Stimulated activated CD8-positive, alpha-beta memory T cell treated with anti-CD3 and anti-CD28 coated beads, Interleukin-12 subunit alpha, Interleukin-12 subunit beta, amount 100 ng/mL, for 24 hours (primary cell): Measurements from ENCODE around the gene TMIE.

Experiments used
- DNase-seq: peaks from one replicate; pipeline ENCODE4 v3.0.0-alpha.2; 2020; ENCODE audit errors: extremely low read depth

TMIE gene

DNA sequence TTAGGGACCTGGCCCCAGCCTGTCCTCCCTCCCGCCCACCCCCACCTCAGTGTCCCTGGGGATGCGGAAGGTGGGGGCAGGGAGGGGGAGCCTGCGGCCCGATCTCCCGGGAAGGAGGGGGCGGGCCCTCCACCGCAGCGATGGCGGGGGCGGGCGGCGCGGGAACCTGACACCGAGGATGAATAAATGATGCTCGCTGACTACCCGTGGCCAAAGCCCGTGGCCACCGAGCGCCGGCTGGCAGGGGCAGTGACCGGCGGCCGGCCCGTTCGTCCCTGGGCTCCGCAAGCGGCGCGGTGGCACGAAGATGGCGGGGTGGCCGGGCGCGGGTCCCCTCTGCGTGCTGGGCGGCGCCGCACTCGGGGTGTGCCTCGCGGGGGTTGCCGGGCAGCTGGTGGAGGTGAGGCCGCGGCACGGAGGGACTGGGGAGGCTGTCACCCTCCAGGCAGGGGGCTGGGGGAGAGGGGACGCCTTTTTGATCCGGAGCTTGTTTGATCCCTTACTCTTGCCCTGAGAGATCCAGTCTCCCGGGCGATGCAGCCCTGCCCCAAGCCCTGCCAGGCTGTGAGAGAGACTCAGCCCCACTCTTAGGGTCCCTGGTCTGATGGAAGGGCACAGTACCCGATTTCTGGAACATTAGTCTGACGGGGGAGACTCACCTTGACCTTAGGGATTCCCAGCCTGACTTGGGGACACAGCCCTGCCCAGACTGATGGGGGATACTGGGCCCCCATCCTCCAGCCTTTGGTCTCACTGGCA, at the start of gene TMIE:
Gene TMIE, plus strand, starts transcription at position 212 of the 759 bp plus-strand sequence. Its CDS starts 96 bp downstream, at position 308.
- DNase-seq = no peak

DNA sequence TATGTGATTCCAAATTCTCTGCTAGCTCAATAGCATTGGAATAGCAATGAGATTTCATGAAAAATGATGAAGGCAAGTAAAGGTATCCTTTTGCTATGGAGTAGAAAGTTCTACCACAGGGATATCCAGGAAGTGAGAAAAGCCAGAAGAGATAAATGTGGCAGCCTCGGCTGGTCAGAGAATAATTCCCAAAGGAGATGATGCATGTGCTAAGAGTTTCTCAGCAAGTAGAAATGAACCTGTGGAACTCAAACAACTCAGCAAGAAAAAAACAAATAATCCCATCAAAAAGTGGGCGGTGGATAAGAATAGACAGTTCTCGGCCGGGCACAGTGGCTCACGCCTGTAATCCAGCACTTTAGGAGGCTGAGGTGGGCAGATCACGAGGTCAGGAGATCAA, 45.9 kb upstream of the TMIE start:
- no peak for DNase-seq

DNA sequence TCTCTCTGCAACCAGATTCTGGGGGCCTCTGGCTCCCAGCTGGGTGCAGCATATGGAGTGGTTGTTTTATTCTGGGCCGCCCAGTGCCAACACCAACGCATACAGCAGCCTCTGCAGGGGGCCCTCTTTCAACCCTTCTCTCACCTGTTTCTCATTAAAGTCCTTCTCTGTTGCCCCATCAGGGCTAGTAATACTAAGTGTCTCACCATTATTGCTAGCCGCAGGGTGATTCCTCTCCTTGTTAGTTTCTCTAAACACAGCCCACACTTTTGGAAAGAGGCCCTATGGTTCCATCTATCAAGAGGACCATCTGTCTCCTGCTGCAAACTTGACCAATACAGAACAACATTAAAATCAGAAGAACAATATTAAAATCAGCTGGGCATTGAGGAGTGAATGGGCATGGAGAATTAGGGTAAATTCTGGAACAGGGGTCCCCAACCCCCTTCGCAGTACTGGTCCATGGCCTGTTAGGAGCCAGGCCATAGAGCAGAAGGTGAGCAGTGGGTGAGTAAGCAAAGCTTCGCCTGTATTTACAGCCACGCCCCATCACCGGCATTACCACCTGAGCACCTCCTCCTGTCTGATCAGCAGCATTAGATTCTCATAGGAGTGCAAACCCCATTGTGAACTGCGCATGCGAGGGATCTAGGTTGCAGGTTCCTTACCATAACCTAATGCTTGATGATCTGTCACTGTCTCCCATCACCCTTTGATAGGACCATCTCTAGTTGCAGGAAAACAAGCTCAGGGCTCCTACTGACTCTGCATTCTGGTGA, 44.2 kb upstream of the TMIE start:
- DNase-seq = no peak

DNA sequence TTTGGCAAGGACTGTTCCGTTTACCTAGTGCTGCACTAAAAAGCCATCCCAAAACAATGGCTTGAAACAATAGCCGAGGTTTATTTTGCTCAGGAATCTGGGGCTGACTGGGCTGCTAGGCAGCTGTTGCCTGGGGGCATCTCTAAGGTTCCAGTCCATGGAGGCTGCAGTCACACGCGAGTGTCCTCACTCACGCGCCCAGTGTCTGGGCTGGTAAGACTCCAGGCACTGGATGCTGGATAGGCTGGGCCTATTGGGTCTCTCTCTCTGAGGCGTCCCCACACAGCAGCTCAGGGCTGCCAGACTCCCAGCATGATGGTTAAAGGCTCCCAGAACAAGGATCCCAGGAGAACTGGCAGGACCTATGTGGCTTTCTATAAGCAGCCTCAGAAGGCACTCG, 41.9 kb upstream of the TMIE start:
- no peak for DNase-seq

- DNase-seq = no peak
Observed at GRCh38 chr3:46660003-46660402, 41.2 kb upstream of the TMIE start.

GRCh38 chr3:46660543-46661523, 40.4 kb upstream of the TMIE start:
- no peak for DNase-seq

GRCh38 chr3:46661776-46662766, 39.1 kb upstream of the TMIE start:
- no peak for DNase-seq

DNA sequence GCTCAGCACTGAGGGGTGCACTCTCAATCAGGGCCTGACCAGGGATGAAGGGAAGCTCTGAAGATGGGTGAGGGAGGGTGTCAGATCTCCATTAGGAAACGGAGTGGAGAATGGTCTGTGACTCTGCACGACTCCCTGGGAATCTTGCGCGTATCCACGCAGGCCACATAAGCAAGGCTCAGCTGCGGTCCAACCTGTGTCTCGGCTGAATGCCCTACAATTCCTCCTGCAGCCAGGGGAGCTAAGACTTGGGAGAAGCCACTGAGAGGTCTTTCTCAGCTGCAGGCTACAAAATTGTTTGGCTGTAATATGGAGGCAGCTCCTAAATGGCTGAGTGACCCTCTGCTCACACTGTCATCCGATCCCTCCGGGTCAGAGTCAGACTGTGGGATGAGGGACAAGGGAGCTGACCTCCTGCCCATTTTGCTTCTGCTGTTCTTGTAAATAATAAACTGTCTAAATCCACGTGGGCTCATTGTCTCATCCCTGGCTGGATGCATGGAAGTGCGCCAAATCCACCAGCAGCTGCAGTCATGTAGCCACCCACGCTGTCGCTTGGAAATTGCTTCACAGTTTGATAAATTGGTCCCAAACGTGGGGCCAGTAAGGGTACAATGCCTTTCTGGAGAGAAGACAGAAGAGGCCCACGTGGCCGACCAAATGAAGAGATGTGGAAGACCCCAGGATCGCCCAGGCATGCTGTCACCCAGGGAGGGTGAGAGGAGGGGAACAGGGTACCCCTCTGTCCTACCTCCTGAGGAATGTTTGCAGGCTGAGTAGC, 38.2 kb upstream of the TMIE start:
- DNase-seq = no peak

- DNase-seq = no peak
Observed at GRCh38 chr3:46663591-46664135, 37.5 kb upstream of the TMIE start.

DNA sequence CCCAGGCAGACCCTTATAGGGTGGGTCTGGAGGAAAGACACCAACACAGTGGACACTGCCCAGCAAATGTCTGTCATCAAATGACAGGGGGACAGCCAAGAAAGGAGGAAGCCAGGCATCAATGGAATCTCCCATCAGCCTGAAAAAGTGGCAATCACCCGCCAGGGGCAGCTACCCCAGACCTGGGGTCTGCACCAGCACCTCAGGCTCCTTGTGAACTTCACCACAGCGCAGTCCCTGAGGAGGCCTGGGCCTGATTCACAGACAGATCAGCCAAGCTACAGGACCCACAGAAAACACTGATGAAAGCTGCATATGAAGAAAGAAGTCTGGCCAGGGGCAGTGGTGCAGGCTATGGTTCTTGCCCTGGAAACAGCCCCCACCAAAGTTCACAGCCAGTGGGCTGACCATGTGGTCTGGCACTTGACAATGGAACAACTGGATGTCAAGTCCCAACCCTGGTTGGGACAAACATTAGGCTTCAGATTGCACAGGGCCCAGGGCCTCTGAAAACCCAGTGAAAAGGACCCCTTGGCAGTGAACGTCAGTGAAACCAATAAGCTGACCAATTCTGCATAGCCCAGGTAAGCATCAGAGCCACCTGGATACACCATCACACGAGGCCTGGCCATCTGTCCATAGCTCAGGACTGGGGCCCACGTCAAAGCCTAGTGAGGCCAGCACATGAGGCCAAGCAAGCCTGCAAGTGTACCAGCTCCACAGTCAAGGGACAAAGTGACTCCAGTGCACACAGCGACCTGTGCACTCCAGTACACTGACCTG, 36.8 kb upstream of the TMIE start:
- no peak for DNase-seq

DNA sequence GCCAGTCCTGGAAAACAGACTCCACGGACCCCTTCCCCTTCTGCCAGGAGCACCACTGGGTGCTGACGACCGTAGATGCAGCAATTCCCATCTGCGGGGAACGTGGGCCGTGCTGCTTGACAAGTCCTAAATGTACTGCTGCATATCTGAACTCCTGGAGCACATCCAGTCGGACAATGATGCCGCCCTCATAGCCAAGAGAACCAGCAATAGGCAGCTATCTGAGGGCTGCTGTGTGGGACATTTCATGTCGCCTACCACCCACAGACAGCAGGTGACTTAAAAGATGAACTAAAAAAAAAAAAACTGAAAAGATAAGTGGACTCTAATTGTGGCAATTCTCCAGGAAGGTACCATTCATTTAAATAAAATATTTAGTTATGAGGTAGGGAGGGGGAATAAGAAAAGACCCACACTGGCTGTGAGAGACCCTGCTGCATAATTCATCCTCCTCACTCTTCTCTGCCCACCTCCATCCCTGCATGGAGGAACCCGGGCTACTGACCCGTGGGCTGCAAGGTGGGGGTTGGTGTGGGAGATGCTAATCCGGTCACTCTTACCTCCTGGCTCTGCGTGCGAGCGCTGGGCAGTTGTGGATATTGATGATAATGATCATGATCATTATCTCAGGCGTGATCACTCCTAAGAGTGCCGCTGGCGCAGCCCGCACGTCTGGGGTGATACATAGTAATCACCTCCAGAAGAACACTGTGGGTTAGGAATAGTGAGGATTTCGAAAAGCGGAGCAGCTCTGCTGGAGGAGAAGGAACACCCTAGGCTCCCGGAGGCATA, 36.0 kb upstream of the TMIE start:
- no peak for DNase-seq

DNA sequence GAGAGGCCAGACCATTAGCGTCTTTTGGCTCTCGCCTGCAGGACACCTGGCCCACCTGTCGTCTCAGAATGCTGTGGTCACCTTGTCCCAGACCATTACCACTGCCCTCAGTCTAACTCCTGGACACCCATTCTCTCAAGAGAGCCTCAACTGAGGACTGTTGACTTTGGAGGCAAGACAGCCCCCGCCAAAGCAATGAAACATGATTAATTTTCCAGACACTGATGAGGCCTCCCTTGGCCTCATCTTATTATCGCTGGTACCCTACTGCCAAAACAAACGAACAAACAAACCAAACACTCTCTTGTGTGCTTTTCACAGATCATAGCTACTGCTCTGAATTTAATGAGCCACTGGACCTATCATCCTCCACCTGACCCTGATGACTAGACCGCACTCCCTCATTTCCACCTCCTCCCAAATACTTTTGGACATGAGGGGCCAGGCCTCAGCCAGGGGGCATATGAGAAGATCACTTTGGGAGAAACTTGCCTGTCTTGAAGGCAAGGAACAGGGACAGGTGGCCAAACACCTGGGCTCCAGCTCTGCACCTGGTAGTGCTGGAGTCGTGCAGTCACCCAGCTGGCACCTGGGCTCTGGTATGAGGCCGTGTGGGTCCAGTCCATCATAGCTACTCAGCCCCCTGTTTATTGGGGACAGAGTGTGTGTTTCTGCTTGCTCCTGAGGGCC, 35.3 kb upstream of the TMIE start:
- DNase-seq = no peak

GRCh38 chr3:46666453-46666845, 34.7 kb upstream of the TMIE start:
- no peak for DNase-seq

DNA sequence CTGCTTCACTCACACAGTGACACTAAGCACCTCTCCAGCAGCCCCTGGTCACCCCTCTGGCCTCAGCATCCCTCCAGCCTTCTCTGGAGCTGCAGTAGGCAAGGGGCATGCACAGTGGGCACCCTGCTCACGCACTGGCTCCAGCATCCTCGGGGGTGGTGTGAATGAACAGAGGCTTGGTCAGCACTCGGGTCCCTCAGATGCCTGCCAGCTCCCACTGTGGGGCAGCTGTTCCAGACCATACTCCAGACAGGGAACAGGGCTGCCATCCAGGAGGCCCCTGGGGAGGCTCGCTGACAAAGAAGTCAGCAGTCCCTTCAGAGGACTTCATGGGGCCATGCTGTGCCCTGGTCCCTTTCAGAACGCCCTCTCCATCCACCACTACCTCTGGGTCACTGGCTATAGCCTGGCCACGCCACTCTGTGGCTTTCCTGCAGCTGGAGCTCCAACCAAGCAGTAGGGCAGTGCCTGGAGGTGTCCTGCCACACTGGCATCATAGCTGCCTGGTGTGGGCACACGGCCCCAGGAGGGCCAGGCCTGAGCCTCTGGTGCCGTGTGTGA, 34.1 kb upstream of the TMIE start:
- DNase-seq = no peak

GRCh38 chr3:46667657-46668056, 33.5 kb upstream of the TMIE start:
- no peak for DNase-seq

DNA sequence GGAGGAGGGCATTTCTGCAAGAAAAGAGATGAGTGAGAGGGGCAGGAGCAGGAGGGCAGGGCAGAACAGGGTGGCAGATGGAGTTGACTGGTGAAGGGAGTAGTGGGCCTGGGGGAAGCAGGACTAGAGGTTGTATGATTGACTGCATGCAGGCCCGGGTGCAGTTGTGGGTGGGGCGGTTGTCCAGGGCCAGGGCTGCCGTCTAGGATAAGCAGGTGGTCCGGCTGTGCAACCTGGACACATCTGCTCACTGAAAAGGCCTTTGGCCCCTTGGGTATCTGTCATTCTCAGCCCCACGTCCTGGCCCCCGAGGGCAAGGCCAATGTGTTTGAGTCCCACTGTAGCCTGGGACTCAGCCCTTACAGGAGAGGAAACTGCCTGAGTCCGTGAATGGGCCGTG, 33.1 kb upstream of the TMIE start:
- no peak for DNase-seq

GRCh38 chr3:46668591-46668990, 32.6 kb upstream of the TMIE start:
- no peak for DNase-seq
